Thoracic aorta (tissue), 2 donors: ENCODE measurements around the gene SERPINA6. TPM values are rescaled to one million over a fixed set of nuclear protein-coding genes. Genes with fewer than 3 reads are reported as not detected.
"Not testable (repeated sequence)": the region's sequence is repeated elsewhere in the genome, so short reads cannot be mapped to it uniquely, and the experiment has no call there.

Experiments
- ATAC-seq: fragments of 150-250 bp; one replicate; pipeline ENCODE4 v1.8.0; 2017; ENCODE audit warnings: low read depth; ENCODE audit not compliant: insufficient number of reproducible peaks, low FRiP score
- DNase-seq: peaks from one replicate; pipeline ENCODE4 v3.0.0-alpha.2; 2020; ENCODE audit warnings: low spot score
- H3K27ac ChIP-seq, 2 donors: fragments of 200-600 bp; sonication (generic); 1 replicate in 1 of 2; 2 replicates in 1 of 2; pipeline ENCODE4 v1.5.1; 2016; ENCODE audit warnings: mild to moderate bottlenecking in 2 of 2, moderate library complexity in 2 of 2
- H3K27me3 ChIP-seq: fragments of 200-600 bp; sonication (generic); replicated peaks from 2 replicates; pipeline ENCODE4 v1.6.0; 2016; ENCODE audit warnings: mild to moderate bottlenecking; ENCODE audit not compliant: insufficient read depth
- H3K36me3 ChIP-seq: fragments of 200-600 bp; sonication (generic); one replicate; pipeline ENCODE4 v1.5.1; 2016
- H3K4me1 ChIP-seq, 2 donors: fragments of 200-600 bp; sonication (generic); 1 replicate in 1 of 2; 2 replicates in 1 of 2; pipeline versions ENCODE4 v1.5.1 to v1.6.0; 2016; ENCODE audit warnings: low read depth in 2 of 2, mild to moderate bottlenecking in 1 of 2; ENCODE audit not compliant: control insufficient read depth in 1 of 2
- H3K4me3 ChIP-seq: fragments of 200-600 bp; sonication (generic); 2 replicates; pipeline ENCODE4 v1.5.1; 2016; ENCODE audit warnings: mild to moderate bottlenecking
- H3K9me3 ChIP-seq: fragments of 200-600 bp; sonication (generic); 2 replicates; pipeline ENCODE4 v1.5.1; 2016
- total RNA-seq, 2 donors: library from RNA; depleted of rRNA; stranded (reverse); fragments of >200 nt; gene quantifications; one replicate each; pipeline versions ENCODE4 v1.1.0 to v1.2.3, GENCODE V29; 2016
- TF ChIP-seq, protein P1 (sequence below): fragments of 200-600 bp; sonication (generic); IDR thresholded peaks from one replicate; pipeline ENCODE4 v1.5.1; 2019; ENCODE audit warnings: antibody characterized with exemption

SERPINA6 gene
- total RNA-seq, 2 donors from 2014 or later, result not detected

DNA sequence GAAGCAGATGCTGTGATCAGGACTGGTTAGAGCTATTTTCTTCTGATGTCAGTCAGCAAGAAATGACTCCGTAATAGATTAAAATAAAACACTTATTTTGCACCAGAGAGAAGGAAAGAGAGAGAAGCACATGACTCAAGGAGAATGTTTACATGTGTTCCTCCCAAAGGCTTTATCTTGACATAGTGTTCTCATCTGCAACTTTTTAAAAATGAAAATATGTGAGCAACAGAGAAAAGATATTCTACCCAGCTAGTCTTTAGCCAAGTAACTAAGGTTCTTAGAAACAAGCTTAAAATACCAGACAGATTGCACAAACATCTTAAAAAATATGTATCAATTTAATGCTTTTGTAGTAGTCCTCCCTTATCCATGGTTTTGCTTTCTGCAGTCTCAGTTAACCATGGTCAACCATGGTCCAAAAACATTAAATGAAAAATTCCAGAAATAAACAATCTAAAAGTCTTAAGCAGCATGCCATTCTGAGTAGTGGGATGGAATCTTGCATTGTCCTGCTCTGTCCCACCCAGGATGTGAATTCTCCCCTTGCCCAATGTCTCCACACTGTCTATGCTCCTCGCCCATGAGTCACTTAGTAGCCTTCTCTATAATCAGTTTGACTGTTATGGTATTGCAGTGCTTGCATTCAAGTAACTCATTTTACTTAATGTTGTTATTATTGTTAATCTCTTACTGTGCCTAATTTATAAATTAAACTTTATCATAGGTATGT lies 40.0 kb downstream of the SERPINA6 start:
- Histone ChIP-seq H3K27me3 (no peaks in the 10 kb centered on the region), H3K27ac (no peak overlapping the region), H3K4me3 (no peak overlapping the region), H3K4me1 (no peaks in the 10 kb centered on the region), H3K36me3 (no peaks in the 10 kb centered on the region), H3K9me3 (no peaks in the 10 kb centered on the region)
- DNase-seq (no peak), ATAC-seq (no peak)
- TF ChIP-seq, protein P1, sequence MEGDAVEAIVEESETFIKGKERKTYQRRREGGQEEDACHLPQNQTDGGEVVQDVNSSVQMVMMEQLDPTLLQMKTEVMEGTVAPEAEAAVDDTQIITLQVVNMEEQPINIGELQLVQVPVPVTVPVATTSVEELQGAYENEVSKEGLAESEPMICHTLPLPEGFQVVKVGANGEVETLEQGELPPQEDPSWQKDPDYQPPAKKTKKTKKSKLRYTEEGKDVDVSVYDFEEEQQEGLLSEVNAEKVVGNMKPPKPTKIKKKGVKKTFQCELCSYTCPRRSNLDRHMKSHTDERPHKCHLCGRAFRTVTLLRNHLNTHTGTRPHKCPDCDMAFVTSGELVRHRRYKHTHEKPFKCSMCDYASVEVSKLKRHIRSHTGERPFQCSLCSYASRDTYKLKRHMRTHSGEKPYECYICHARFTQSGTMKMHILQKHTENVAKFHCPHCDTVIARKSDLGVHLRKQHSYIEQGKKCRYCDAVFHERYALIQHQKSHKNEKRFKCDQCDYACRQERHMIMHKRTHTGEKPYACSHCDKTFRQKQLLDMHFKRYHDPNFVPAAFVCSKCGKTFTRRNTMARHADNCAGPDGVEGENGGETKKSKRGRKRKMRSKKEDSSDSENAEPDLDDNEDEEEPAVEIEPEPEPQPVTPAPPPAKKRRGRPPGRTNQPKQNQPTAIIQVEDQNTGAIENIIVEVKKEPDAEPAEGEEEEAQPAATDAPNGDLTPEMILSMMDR, result no peak

GRCh38 chr14:94278731-94279130 lies 44.4 kb downstream of the SERPINA6 start:
- no peak for DNase-seq
- H3K27ac ChIP-seq, result no peak overlapping the region
- TF ChIP-seq, protein P1, result no peak
- H3K27me3 ChIP-seq, result no peaks in the 10 kb centered on the region
- ATAC-seq, result no peak
- H3K36me3 ChIP-seq, result no peaks in the 10 kb centered on the region
- no peaks in the 10 kb centered on the region for H3K9me3 ChIP-seq
- H3K4me3 ChIP-seq, result no peak overlapping the region
- no peaks in the 10 kb centered on the region for H3K4me1 ChIP-seq

GRCh38 chr14:94276898-94277561 lies 46.1 kb downstream of the SERPINA6 start:
- not testable (repeated sequence) for H3K9me3 ChIP-seq, DNase-seq, H3K27ac ChIP-seq, H3K4me3 ChIP-seq, ATAC-seq, H3K36me3 ChIP-seq, H3K27me3 ChIP-seq, H3K4me1 ChIP-seq

DNA sequence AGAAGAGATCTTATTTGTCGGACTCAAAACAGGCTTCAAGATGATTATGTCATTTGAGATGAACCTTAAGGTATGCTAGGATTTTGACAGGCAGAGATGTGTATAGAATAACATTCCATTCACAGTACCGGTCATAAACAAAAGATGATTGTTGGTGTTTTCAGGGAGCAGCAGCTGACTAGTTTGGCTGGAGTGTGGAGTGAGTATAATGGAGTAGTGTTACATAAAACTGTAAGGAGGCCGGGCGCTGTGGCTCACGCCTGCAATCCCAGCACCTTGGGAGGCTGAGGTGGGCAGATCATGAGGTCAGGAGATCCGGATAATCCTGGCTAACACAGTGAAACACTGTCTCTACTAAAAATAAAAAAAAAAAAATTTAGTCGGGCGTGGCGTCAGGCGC lies 54.0 kb downstream of the SERPINA6 start:
- TF ChIP-seq, protein P1, result no peak
- no peaks in the 10 kb centered on the region for H3K4me1 ChIP-seq

GRCh38 chr14:94268582-94268981 lies 54.6 kb downstream of the SERPINA6 start:
- not testable (repeated sequence) for H3K27ac ChIP-seq, H3K4me1 ChIP-seq, H3K4me3 ChIP-seq, H3K27me3 ChIP-seq, H3K9me3 ChIP-seq, H3K36me3 ChIP-seq, ATAC-seq, DNase-seq

More for the DNA sequence above, 54.0 kb downstream of the SERPINA6 start:
- H3K27me3 ChIP-seq, result no peaks in the 10 kb centered on the region
- H3K36me3 ChIP-seq, result no peaks in the 10 kb centered on the region
- H3K9me3 ChIP-seq, result no peaks in the 10 kb centered on the region
- no peak overlapping the region for H3K27ac ChIP-seq
- DNase-seq (no peak), ATAC-seq (no peak)
- H3K4me3 ChIP-seq, result no peak overlapping the region

DNA sequence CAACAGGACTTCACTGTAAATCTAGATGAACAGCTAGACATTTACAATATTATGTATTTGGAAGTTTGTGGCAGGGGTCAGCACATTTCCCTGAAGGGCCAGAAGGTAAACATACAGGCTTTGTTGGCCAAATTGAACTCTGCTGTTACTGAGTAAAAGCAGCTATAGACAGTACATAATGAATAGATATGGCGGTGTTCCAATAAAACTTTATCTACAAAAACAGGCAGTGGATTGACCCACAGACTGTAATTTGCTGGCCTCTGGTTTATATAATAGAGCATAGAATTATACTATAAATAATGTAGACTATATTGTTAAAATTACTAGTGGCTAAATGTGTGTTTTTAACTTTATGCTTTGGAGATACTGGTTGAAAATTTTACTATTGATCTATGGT lies 55.8 kb downstream of the SERPINA6 start:
- Histone ChIP-seq H3K27me3 (no peaks in the 10 kb centered on the region), H3K27ac (no peak overlapping the region), H3K4me1 (no peaks in the 10 kb centered on the region), H3K4me3 (no peak overlapping the region), H3K9me3 (no peaks in the 10 kb centered on the region), H3K36me3 (no peaks in the 10 kb centered on the region)
- ATAC-seq, result no peak
- TF ChIP-seq, protein P1, result no peak
- no peak for DNase-seq

- H3K9me3 ChIP-seq, H3K27me3 ChIP-seq: not testable (repeated sequence)
Measured at GRCh38 chr14:94264195-94264594, 58.9 kb downstream of the SERPINA6 start.

More at GRCh38 chr14:94264195-94264594, 58.9 kb downstream of the SERPINA6 start:
- H3K4me1 ChIP-seq, H3K36me3 ChIP-seq, ATAC-seq, DNase-seq, H3K27ac ChIP-seq, H3K4me3 ChIP-seq: not testable (repeated sequence)
